ENCODE measurements around the gene LY9. TPM values are rescaled to one million over a fixed set of nuclear protein-coding genes. Genes with fewer than 3 reads are reported as not detected.

Gene LY9
- total and polyA plus RNA-seq, 9 of the 15 experiments (the other 6 are each of a cell fraction or from before 2014, with no cell fraction given) = not detected

DNA sequence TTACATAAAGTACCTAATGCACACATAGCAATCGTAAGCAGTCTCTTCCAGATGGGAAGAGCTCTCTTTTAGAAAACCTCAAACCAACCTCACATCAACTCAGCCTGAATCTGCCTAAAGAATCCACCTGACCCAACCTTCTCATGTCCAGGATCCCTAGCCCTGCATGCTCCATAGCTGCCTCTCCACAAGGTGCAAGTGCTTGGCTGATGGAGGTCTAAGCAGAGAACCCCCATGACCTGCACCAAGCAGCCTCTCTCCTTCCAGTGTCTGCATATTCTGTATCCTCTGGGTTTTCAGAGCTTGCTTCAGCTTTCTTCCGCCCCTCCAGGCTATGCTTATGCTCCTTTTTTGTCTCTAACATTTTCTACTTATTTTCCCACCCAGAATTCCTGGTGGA is 2.5 kb downstream of the LY9 start:
- Histone ChIP-seq H2AFZ (ENCODE audit: low read depth, low read length) (no peak overlapping the region), H3K9ac (ENCODE audit: insufficient read depth in 1 of 2, low read depth in 2 of 2, low read length in 2 of 2) (no peak overlapping the region), H3K36me3 (ENCODE audit: control insufficient read depth, insufficient read depth, low read length) (no peaks in the 10 kb centered on the region), H3K27me3 (ENCODE audit: control insufficient read depth in 2 of 2, insufficient read depth in 2 of 2, low read length in 2 of 2) (peaks cover 5 to 23% of the 10 kb centered on the region in 2 experiments; a peak in 4 of 5 replicates), H4K20me1 (replicated peaks; ENCODE audit: control insufficient read depth, insufficient read depth, low read length) (no peaks in the 10 kb centered on the region; the same call in 1 of the 2 replicates), H3K4me2 (ENCODE audit: insufficient read depth, low read length) (no peak overlapping the region), H3K9me3 (replicated peaks; ENCODE audit: control insufficient read depth, insufficient read depth, low read depth, low read length) (no peaks in the 10 kb centered on the region), H3K9me1 (ENCODE audit: control insufficient read depth, insufficient read depth, low read length) (no peaks in the 10 kb centered on the region), H3K4me3 (no peak overlapping the region), H3K27ac (ENCODE audit: extremely low read depth, low read depth, low read length) (no peak overlapping the region), H3K79me2 (ENCODE audit: control insufficient read depth, insufficient read depth, low read length) (no peaks in the 10 kb centered on the region), H3K4me1 (replicated peaks in 1 of 2; ENCODE audit: control insufficient read depth in 2 of 2, insufficient read depth in 2 of 2, low read length in 2 of 2) (peaks cover 0 to 8% of the 10 kb centered on the region in 2 experiments; a peak in 1 of 5 replicates)
- in situ Hi-C loops (cut with MboI) (no loop called here), intact Hi-C loops (cut with micrococcal nuclease) (no loop called here)
- ChIA-PET POLR2A (interaction anchor here (1.0 to 1.2 kb wide), 2 partner anchors 17 to 21 kb away, joined by 3 to 4 read pairs; no protein-coding TSS in a partner anchor), CTCF (ENCODE audit: low intra/inter-chr PET ratio) (no interaction called here)
- no peak for DNase-seq (ENCODE audit: extremely low read depth in 1 of 4, low spot score in 3 of 4)
- no peak for ATAC-seq
- no peak for FAIRE-seq
- 4% methylated on average over 2 of the region's 2 CpGs for WGBS (ENCODE audit: insufficient coverage, low coverage, missing lambda C conversion rate)
- TF ChIP-seq, protein P1, sequence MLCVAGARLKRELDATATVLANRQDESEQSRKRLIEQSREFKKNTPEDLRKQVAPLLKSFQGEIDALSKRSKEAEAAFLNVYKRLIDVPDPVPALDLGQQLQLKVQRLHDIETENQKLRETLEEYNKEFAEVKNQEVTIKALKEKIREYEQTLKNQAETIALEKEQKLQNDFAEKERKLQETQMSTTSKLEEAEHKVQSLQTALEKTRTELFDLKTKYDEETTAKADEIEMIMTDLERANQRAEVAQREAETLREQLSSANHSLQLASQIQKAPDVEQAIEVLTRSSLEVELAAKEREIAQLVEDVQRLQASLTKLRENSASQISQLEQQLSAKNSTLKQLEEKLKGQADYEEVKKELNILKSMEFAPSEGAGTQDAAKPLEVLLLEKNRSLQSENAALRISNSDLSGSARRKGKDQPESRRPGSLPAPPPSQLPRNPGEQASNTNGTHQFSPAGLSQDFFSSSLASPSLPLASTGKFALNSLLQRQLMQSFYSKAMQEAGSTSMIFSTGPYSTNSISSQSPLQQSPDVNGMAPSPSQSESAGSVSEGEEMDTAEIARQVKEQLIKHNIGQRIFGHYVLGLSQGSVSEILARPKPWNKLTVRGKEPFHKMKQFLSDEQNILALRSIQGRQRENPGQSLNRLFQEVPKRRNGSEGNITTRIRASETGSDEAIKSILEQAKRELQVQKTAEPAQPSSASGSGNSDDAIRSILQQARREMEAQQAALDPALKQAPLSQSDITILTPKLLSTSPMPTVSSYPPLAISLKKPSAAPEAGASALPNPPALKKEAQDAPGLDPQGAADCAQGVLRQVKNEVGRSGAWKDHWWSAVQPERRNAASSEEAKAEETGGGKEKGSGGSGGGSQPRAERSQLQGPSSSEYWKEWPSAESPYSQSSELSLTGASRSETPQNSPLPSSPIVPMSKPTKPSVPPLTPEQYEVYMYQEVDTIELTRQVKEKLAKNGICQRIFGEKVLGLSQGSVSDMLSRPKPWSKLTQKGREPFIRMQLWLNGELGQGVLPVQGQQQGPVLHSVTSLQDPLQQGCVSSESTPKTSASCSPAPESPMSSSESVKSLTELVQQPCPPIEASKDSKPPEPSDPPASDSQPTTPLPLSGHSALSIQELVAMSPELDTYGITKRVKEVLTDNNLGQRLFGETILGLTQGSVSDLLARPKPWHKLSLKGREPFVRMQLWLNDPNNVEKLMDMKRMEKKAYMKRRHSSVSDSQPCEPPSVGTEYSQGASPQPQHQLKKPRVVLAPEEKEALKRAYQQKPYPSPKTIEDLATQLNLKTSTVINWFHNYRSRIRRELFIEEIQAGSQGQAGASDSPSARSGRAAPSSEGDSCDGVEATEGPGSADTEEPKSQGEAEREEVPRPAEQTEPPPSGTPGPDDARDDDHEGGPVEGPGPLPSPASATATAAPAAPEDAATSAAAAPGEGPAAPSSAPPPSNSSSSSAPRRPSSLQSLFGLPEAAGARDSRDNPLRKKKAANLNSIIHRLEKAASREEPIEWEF (CRISPR knock-in tag; IDR thresholded peaks at IDR 0.05) = no peak
- TF ChIP-seq EHMT2 (IDR thresholded peaks at IDR 0.05) (no peak), ESRRB (CRISPR knock-in tag; IDR thresholded peaks at IDR 0.05; ENCODE audit: borderline replicate concordance) (no peak), ILK (tag; IDR thresholded peaks at IDR 0.05; ENCODE audit: borderline replicate concordance, low read depth) (no peak), SMARCC2 (IDR thresholded peaks at IDR 0.05; ENCODE audit: low read depth) (no peak), ETV6 (IDR thresholded peaks at IDR 0.05; ENCODE audit: borderline replicate concordance in 1 of 2, low read depth in 2 of 2, low read length in 1 of 2) (no peak), ETV6 (CRISPR knock-in tag; IDR thresholded peaks at IDR 0.05; ENCODE audit: borderline replicate concordance) (no peak), ZNF174 (CRISPR knock-in tag; IDR thresholded peaks at IDR 0.05) (no peak), TSC22D4 (tag; IDR thresholded peaks at IDR 0.05) (no peak)
- TF ChIP-seq, protein P2, sequence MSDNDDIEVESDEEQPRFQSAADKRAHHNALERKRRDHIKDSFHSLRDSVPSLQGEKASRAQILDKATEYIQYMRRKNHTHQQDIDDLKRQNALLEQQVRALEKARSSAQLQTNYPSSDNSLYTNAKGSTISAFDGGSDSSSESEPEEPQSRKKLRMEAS (CRISPR knock-in tag; IDR thresholded peaks at IDR 0.05) = no peak
- TF ChIP-seq, protein P3, sequence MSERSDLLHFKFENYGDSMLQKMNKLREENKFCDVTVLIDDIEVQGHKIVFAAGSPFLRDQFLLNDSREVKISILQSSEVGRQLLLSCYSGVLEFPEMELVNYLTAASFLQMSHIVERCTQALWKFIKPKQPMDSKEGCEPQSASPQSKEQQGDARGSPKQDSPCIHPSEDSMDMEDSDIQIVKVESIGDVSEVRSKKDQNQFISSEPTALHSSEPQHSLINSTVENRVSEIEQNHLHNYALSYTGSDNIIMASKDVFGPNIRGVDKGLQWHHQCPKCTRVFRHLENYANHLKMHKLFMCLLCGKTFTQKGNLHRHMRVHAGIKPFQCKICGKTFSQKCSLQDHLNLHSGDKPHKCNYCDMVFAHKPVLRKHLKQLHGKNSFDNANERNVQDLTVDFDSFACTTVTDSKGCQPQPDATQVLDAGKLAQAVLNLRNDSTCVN (CRISPR knock-in tag; IDR thresholded peaks at IDR 0.05) = no peak
- no TSS peak for BruUV-seq (replicated peaks)

Measured in K562 (cell line).